ENCODE results near the gene KLRC4. TPM values are rescaled to one million over a fixed set of nuclear protein-coding genes. Genes with fewer than 3 reads are reported as not detected.
"Not testable (repeated sequence)": the region's sequence is repeated elsewhere in the genome, so short reads cannot be mapped to it uniquely, and the experiment has no call there.

The KLRC4 gene
- total RNA-seq, 1 donor from 2014 or later: not detected

- H3K27ac Mint-ChIP-seq; H3K4me3 Mint-ChIP-seq; DNase-seq (ENCODE audit: low spot score); H3K4me1 Mint-ChIP-seq (ENCODE audit: low read depth); H3K9me3 Mint-ChIP-seq; H3K36me3 Mint-ChIP-seq (ENCODE audit: low read depth); intact Hi-C loops (cut with micrococcal nuclease): not testable (repeated sequence)
- H3K27me3 Mint-ChIP-seq (ENCODE audit: insufficient read depth): peaks cover 22% of the 10 kb centered on the region
Observed at GRCh38 chr12:10394531-10395152, 14.9 kb downstream of the KLRC4 start.

DNA sequence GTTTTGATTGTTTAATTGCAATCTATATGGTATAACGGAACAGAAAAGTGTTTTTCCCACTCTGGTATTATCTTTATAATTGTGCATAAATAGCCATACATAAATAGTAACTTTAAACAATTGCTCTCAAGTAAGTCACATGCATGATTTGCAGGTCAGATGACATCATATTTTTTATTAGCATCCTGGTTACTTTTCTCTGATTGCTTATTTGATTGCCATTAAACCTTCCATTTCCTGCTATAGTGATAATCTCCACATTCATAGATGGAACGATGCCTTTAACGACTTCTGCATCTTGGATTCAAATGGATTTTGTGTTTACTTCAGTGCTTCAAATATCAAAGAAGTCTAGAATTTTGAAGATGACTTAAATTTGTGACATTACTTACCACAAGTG, 16.3 kb downstream of the KLRC4 start:
- H3K9me3 Mint-ChIP-seq: no peaks in the 10 kb centered on the region
- H3K27me3 Mint-ChIP-seq (ENCODE audit: insufficient read depth): peaks cover 29% of the 10 kb centered on the region
- intact Hi-C loops (cut with micrococcal nuclease): no loop called here
- DNase-seq (ENCODE audit: low spot score): no peak
- no peaks in the 10 kb centered on the region for H3K36me3 Mint-ChIP-seq (ENCODE audit: low read depth)
- no peaks in the 10 kb centered on the region for H3K4me1 Mint-ChIP-seq (ENCODE audit: low read depth)
- H3K4me3 Mint-ChIP-seq: no peak overlapping the region
- no peak overlapping the region for H3K27ac Mint-ChIP-seq

DNA sequence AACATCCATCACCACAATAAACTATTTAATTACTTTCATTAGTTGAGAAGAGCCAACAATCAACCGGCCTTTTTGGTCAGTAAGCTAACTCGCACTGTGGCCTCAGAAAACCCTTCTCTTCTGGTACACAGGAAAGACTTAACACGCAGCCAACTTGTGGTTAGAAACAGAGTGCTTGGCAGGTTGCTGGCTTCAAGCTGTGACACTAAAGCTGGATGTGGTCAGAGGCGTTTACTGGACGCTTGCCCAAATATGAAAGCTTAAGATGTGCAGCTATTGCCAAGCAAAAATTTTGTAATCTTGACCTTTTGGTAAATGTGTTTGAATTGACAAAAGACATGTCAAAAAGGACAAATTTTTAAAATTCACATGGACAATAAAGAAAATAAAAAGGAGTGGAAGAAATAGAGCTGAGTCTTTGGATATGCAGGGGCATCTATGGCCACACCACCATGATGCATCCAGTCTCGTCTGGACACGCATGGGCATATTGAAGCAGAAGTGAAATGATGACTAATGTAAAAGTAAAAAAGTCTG, 17.1 kb downstream of the KLRC4 start:
- Mint-ChIP-seq H3K36me3 (ENCODE audit: low read depth) (no peaks in the 10 kb centered on the region), H3K4me1 (ENCODE audit: low read depth) (no peaks in the 10 kb centered on the region), H3K27ac (no peak overlapping the region), H3K9me3 (no peaks in the 10 kb centered on the region), H3K4me3 (no peak overlapping the region), H3K27me3 (ENCODE audit: insufficient read depth) (peaks cover 31% of the 10 kb centered on the region)
- no peak for DNase-seq (ENCODE audit: low spot score)
- intact Hi-C loops (cut with micrococcal nuclease): no loop called here

GRCh38 chr12:10390991-10391390, 18.6 kb downstream of the KLRC4 start:
- H3K9me3 Mint-ChIP-seq; H3K4me1 Mint-ChIP-seq (ENCODE audit: low read depth); H3K27ac Mint-ChIP-seq; DNase-seq (ENCODE audit: low spot score); intact Hi-C loops (cut with micrococcal nuclease); H3K36me3 Mint-ChIP-seq (ENCODE audit: low read depth); H3K4me3 Mint-ChIP-seq: not testable (repeated sequence)
- H3K27me3 Mint-ChIP-seq (ENCODE audit: insufficient read depth): peaks cover 33% of the 10 kb centered on the region

GRCh38 chr12:10389904-10390303, 19.7 kb downstream of the KLRC4 start, which contains the start of gene KLRK1:
TSS of gene KLRK1 (minus strand) at chr12:10390041. CDS start at chr12:10388810, 1,231 bp downstream.
- no peaks in the 10 kb centered on the region for H3K4me1 Mint-ChIP-seq (ENCODE audit: low read depth)
- intact Hi-C loops (cut with micrococcal nuclease): no loop called here
- peaks cover 40% of the 10 kb centered on the region for H3K27me3 Mint-ChIP-seq (ENCODE audit: insufficient read depth)
- no peak within 1 kb of the TSS for H3K4me3 Mint-ChIP-seq
- no peak for DNase-seq (ENCODE audit: low spot score)
- H3K27ac Mint-ChIP-seq: no peak within 1 kb of the TSS
- H3K36me3 Mint-ChIP-seq (ENCODE audit: low read depth): no peaks in the 10 kb centered on the region
- H3K9me3 Mint-ChIP-seq: no peaks in the 10 kb centered on the region

GRCh38 chr12:10388624-10389413, 20.7 kb downstream of the KLRC4 start:
- peaks cover 44% of the 10 kb centered on the region for H3K27me3 Mint-ChIP-seq (ENCODE audit: insufficient read depth)
- no peaks in the 10 kb centered on the region for H3K9me3 Mint-ChIP-seq
- no peak for DNase-seq (ENCODE audit: low spot score)
- H3K4me1 Mint-ChIP-seq (ENCODE audit: low read depth): no peaks in the 10 kb centered on the region
- intact Hi-C loops (cut with micrococcal nuclease): no loop called here
- H3K27ac Mint-ChIP-seq: no peak overlapping the region
- H3K36me3 Mint-ChIP-seq (ENCODE audit: low read depth): no peaks in the 10 kb centered on the region
- H3K4me3 Mint-ChIP-seq: no peak overlapping the region

- H3K27ac Mint-ChIP-seq; H3K9me3 Mint-ChIP-seq; intact Hi-C loops (cut with micrococcal nuclease); H3K36me3 Mint-ChIP-seq (ENCODE audit: low read depth); H3K4me3 Mint-ChIP-seq; DNase-seq (ENCODE audit: low spot score); H3K4me1 Mint-ChIP-seq (ENCODE audit: low read depth): not testable (repeated sequence)
- peaks cover 40% of the 10 kb centered on the region for H3K27me3 Mint-ChIP-seq (ENCODE audit: insufficient read depth)
Observed at GRCh38 chr12:10387498-10387897, 22.1 kb downstream of the KLRC4 start.

- H3K27me3 Mint-ChIP-seq (ENCODE audit: insufficient read depth): peaks cover 34% of the 10 kb centered on the region
- H3K4me1 Mint-ChIP-seq (ENCODE audit: low read depth): no peaks in the 10 kb centered on the region
- no peak overlapping the region for H3K27ac Mint-ChIP-seq
- no peaks in the 10 kb centered on the region for H3K9me3 Mint-ChIP-seq
- no peak for DNase-seq (ENCODE audit: low spot score)
- no peak overlapping the region for H3K4me3 Mint-ChIP-seq
- no peaks in the 10 kb centered on the region for H3K36me3 Mint-ChIP-seq (ENCODE audit: low read depth)
- intact Hi-C loops (cut with micrococcal nuclease): no loop called here
Observed at GRCh38 chr12:10386857-10387256, 22.7 kb downstream of the KLRC4 start.

DNA sequence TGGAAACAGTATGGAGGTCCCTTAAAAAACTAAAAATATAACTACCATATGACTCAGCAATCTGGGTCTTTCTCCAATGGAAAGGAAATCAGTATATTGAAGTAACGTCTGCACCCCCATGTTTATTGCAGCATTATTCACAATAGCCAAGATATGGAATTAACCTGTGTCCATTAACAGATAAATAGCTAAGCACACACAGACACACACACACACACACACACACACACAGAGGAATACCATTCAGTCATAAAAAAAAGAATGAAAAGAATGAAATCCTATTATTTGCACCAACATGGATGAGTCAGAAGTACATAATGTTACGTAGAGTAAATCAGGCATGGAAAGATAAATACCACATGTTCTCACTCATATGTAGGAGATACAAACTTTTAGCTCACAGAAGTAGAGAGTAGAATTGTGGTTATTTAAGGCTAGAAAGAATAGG, 24.4 kb downstream of the KLRC4 start:
- Mint-ChIP-seq H3K4me1 (ENCODE audit: low read depth) (no peaks in the 10 kb centered on the region), H3K36me3 (ENCODE audit: low read depth) (no peaks in the 10 kb centered on the region), H3K9me3 (no peaks in the 10 kb centered on the region), H3K4me3 (no peak overlapping the region), H3K27ac (no peak overlapping the region), H3K27me3 (ENCODE audit: insufficient read depth) (peaks cover 41% of the 10 kb centered on the region)
- intact Hi-C loops (cut with micrococcal nuclease): no loop called here
- no peak for DNase-seq (ENCODE audit: low spot score)

GRCh38 chr12:10384191-10384590, 25.4 kb downstream of the KLRC4 start:
- H3K9me3 Mint-ChIP-seq: no peaks in the 10 kb centered on the region
- no peak overlapping the region for H3K4me3 Mint-ChIP-seq
- H3K27ac Mint-ChIP-seq: no peak overlapping the region
- H3K36me3 Mint-ChIP-seq (ENCODE audit: low read depth): no peaks in the 10 kb centered on the region
- DNase-seq (ENCODE audit: low spot score): no peak
- intact Hi-C loops (cut with micrococcal nuclease): no loop called here
- peaks cover 34% of the 10 kb centered on the region for H3K27me3 Mint-ChIP-seq (ENCODE audit: insufficient read depth)
- H3K4me1 Mint-ChIP-seq (ENCODE audit: low read depth): no peaks in the 10 kb centered on the region

DNA sequence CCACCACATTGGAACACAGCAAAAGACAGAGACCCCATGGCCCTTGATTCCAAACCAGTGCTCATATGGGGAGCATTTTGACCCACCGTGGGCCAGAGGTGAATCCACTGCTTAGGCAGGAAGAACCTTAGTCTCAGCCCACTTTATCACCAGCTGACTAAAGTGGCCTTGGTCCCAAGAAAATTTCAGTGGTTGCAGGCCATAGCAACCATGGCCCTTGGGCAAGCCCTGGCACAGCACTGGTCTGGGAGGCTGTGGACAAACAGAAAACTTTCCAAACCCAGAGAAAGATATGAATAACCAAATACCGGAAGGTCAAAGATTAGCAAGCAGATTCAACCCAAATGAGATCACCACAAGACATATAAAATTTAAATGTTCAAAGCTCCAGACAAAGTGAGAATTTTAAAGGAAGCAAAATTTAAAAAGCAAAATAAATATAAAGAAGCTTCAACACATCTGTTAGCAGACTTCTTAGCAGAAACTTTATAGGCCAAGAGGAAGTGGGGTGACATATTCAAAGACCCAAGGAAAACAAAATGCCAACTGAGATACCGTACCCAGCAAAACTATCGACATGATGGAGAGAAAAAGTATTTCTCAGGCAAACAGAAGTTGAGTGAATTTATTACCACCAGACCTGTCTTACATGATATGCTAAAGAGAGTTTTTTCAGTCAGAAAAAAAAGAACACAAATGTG, 27.5 kb downstream of the KLRC4 start:
- H3K4me1 Mint-ChIP-seq (ENCODE audit: low read depth): no peaks in the 10 kb centered on the region
- no peaks in the 10 kb centered on the region for H3K36me3 Mint-ChIP-seq (ENCODE audit: low read depth)
- no peaks in the 10 kb centered on the region for H3K9me3 Mint-ChIP-seq
- H3K27me3 Mint-ChIP-seq (ENCODE audit: insufficient read depth): peaks cover 23% of the 10 kb centered on the region
- intact Hi-C loops (cut with micrococcal nuclease): no loop called here
- H3K4me3 Mint-ChIP-seq: no peak overlapping the region
- no peak overlapping the region for H3K27ac Mint-ChIP-seq
- no peak for DNase-seq (ENCODE audit: low spot score)

- intact Hi-C loops (cut with micrococcal nuclease); H3K4me3 Mint-ChIP-seq; H3K4me1 Mint-ChIP-seq (ENCODE audit: low read depth); DNase-seq (ENCODE audit: low spot score); H3K9me3 Mint-ChIP-seq; H3K36me3 Mint-ChIP-seq (ENCODE audit: low read depth); H3K27me3 Mint-ChIP-seq (ENCODE audit: insufficient read depth); H3K27ac Mint-ChIP-seq: not testable (repeated sequence)
Observed at GRCh38 chr12:10378737-10379136, 30.8 kb downstream of the KLRC4 start.

- no peak for DNase-seq (ENCODE audit: low spot score)
- Mint-ChIP-seq H3K27me3 (ENCODE audit: insufficient read depth) (peaks cover 16% of the 10 kb centered on the region), H3K27ac (no peak overlapping the region), H3K4me1 (ENCODE audit: low read depth) (peaks cover 5% of the 10 kb centered on the region), H3K4me3 (no peak overlapping the region), H3K36me3 (ENCODE audit: low read depth) (no peaks in the 10 kb centered on the region), H3K9me3 (no peaks in the 10 kb centered on the region)
- intact Hi-C loops (cut with micrococcal nuclease): no loop called here
Observed at GRCh38 chr12:10374624-10375018, 34.9 kb downstream of the KLRC4 start.
